HS-27A (cell line): ENCODE results near the gene KRTAP10-9.
"Not testable (repeated sequence)": the region's sequence is repeated elsewhere in the genome, so short reads cannot be mapped to it uniquely, and the experiment has no call there.

Source experiments
- DNase-seq: peaks from one replicate; pipeline ENCODE4 v3.0.0-alpha.2; 2012; ENCODE audit warnings: low read depth, missing footprints

The KRTAP10-9 gene

GRCh38 chr21:44626673-44627143, at the start of gene KRTAP10-9:
Gene KRTAP10-9, plus strand, starts transcription at chr21:44627093. Its CDS starts 79 bp downstream, at chr21:44627172.
- DNase-seq, result no peak

DNA sequence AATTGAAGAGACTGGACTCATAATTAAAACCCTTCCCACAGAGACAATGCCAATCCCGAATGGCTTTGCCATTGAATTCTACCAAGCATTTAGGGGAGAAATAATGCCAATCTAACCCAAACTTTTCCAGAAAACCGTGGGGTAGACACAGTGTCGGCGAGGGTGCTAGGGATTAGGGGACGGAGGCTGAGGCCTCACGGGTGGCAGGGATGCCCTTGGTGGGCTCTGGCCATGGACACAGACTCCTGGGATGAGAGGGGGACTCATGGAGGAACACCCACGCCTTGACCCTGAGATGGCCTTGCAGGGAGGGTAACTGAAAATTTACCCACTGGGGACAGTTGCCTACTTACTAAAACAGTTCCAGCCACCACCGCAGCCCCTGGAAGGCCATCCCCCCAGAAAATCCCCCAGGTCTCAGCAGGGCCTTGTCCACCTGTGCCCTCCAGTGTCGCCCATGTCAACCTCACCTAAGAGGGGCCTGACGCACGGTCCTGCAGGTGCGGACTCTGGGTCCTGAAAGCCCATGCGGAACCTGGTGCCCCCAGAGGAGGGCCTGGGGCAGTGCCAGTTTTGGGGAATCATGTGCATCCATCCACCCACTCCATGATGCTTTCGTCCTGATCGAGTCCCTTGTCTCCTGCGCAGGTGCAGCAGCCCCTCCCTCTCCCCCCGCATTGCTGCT, 48.4 kb upstream of the KRTAP10-9 start:
- no peak for DNase-seq

DNA sequence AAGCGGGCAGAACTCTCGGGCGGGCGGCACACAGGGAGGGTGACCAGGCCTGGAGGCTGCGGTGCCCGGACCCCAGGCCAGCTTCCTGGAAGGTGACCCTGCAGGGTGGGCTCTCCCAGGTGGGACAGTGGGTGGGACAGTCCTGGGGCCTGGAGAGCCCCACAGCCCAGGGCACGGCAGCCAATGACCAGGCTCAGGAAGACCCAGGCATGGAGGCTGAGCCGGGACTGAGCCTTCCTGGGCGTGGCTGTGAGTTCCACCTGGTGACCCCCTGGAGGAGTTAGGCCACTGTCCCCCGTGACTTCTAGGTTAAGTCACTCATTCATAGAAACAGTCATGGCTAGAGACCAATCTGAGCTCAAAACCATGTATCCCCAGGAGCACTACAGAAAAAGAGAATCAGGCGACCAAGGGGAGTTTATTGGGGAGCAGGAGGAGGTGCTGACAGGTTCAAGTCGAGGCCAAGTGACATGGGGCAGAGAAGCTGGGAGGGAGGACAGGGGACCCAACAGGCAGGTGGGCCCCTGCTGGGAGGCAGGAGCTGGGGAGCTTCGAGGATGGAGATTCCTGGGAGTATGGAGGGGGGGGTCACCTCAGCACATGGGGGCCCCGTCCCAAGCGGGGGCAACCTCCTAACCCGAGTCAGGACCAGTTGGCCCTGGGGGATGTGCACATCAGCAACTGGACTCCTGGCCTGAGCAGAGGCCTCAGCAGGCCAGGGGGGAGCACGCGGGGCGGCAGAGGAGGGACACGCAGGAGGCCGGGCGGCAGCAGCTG, 47.6 kb upstream of the KRTAP10-9 start:
- no peak for DNase-seq

GRCh38 chr21:44579833-44580144, 47.1 kb upstream of the KRTAP10-9 start:
- no peak for DNase-seq

- not testable (repeated sequence) for DNase-seq
These were observed 46.6 kb upstream of the KRTAP10-9 start, which contains the start of gene KRTAP10-5 for GRCh38 chr21:44580231-44580821. Gene KRTAP10-5, minus strand, starts transcription at chr21:44580604. Its CDS starts 26 bp downstream, at chr21:44580578.

DNA sequence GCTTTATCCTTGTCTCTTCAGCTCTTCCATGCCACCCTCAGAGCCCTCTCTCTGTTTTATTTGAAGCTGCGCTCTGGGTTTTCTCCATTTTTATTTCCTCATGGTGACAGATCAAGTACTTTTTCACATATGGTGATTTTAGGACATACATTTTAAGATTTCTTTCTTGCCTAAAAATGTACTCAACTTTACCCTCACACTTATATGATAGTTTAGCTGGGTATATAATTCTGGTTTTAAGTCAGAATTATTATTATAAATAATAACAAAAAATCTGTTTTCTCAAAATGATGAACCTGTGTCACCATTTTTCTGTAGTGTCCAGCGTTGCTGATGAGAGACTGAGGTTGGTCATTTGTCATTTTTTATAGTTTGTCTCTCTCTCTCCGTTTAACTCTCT, 45.7 kb upstream of the KRTAP10-9 start:
- DNase-seq, result no peak

- DNase-seq, result no peak
These were observed 44.8 kb upstream of the KRTAP10-9 start for GRCh38 chr21:44582055-44582454.

DNA sequence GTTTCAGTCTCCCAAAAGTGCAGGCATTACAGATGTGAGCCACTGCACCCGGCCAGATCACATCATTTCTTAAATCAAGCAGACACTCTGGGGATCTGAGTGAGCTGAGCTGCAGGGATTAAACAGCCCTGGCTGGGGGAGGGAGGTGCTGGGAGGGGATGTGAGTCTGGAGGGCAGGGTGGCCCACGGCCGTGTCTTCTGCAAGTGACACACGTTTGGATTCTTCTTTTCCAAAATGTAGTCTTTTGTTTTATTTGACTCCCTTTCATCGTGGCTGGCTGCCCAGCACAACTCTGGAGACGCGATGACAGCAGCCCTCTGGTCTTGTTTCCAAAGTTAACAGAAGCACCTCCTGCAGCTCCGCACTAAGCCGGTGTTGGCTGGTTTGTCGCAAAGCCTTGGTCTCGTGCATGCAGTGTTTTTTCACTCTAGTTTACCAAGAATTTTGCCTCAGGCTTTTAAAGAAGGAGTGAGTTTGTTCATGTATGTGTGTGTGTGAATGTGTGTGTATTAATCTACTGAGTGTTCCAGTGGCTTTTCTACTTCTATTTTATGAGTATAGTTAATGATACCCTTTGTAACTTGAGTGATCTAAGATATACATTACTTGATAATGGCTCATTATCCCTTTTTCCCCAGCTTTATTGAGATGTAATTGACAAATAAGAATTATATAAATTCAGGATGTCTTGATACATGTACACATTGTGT, 43.6 kb upstream of the KRTAP10-9 start:
- DNase-seq, result no peak

GRCh38 chr21:44583800-44584147, 43.1 kb upstream of the KRTAP10-9 start:
- DNase-seq, result no peak

DNA sequence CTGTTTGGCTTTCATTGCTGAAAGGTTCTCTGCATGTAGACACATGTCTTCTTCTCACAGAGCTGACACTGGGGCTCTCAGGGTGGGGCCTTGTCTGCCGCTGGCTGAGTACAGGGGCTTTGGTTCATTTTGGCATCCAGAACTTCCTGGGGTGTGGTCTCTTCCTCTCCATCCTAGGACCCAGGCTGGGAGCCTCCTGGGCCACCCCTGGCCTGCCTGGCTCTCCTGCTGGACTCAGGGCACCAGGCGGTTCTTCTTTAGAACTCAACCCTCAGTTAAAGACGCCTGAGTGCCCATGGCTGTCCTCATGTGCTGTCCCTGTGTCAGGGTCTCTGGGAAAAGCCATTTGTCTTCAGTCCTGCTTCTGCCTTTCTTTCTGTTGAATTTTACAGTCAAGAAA, 41.0 kb upstream of the KRTAP10-9 start:
- DNase-seq, result no peak

GRCh38 chr21:44589094-44589493, 37.8 kb upstream of the KRTAP10-9 start:
- DNase-seq, result no peak

DNA sequence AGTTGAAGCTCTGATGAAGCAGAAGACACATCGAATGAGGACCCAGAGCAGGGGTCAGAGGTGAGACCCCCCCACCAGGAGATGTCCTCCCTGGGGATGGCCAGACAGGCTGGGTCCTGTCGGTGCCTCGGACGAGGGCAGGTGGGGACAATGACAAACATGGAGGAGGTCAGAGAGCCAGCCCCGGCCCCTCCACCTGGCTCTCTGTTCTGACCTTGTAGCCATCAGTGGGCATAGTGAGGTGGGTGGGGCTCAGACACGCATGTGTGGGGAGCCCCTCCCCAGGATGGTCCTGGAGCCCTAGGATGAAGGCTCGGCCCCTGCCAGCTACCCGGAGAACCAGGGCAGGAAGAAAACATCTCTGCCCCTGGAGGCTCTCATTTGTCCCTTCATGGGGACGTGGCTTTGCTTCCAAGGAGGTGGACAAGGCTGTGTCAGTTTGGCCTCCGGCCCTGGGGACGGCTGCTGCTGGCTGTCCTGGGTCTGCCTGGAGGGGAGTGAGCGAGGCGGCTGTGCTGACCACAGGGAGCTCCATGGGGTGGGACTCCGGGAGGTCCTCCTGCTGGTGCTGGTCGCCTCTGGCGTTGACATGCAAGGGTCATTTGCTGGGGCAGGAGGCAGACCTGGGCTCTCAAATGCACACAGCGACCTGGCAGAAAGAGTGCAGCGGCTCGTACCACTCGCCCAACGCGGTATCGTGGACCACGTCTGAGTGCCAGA, 37.1 kb upstream of the KRTAP10-9 start:
- DNase-seq, result no peak

DNA sequence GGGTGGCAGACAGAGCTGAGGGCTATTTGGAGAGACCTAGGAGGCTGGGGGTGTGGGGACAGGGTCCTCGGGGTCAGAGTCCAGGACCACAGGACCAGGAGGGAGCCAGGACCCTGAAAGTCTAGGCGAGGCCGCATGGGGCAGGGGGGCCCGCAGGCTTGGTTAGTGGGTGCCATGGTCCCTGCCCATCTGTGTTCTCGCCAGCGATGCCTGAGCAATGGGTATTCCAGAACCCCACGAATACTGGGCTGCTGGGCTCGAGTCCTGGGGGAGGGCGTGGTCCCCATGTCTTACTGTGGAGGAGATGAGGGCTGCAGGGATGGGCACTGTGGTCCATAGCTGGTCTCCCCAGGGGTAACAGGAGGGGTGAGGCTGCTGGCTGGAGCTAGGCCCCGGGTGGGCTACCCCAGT, 36.6 kb upstream of the KRTAP10-9 start:
- no peak for DNase-seq

GRCh38 chr21:44590897-44591800, 35.7 kb upstream of the KRTAP10-9 start:
- not testable (repeated sequence) for DNase-seq

GRCh38 chr21:44591801-44592130, 35.1 kb upstream of the KRTAP10-9 start:
- DNase-seq, result not testable (repeated sequence)

DNA sequence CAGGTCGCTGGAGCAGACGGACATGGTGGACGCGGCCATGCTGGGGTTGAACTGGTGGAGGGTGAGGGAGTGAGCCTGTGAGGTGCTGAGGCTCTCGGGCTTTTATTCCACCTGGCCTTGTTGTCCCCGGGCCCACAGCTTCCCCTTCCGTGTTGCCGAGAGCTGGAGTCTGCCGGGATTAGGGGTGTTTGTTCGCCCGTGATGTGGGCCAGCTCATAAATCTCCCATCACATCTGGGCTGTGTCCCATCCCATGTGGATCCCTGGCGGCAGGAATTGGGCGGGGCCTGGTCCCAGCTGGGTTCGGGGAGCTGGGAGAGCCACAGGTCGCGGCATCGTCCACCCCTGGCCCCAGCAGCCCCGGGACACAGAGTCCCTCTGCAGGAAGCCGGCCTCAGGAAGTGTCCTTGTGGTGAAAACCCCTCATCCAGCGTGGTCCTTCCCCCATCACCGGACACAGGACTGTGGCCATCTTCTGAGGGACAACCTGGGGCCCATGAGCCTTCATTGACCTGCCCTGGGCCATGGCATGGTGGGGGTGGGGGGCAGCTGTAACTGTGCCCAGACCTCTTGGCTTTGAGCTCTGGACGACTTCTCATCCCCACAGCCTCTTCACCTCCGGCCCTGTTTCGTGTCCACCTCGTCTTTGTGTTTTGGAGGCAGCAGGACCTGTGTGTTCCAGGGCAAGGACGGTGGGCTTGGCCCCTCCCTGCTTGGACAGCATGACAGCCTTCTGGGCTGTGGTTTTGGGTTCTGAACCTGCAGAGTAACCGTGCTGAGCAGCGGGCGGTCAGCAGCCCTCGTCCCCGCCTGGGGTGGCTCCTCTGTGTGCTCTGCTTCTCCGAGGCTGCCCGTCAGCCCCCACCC, 34.2 kb upstream of the KRTAP10-9 start, which contains the start of gene KRTAP10-6:
KRTAP10-6 (minus strand) TSS at position 60 of the 866 bp plus-strand sequence; CDS start at position 39, 21 bp downstream.
- DNase-seq, result no peak

- no peak for DNase-seq
These were observed 33.1 kb upstream of the KRTAP10-9 start for GRCh38 chr21:44593598-44594405.

DNA sequence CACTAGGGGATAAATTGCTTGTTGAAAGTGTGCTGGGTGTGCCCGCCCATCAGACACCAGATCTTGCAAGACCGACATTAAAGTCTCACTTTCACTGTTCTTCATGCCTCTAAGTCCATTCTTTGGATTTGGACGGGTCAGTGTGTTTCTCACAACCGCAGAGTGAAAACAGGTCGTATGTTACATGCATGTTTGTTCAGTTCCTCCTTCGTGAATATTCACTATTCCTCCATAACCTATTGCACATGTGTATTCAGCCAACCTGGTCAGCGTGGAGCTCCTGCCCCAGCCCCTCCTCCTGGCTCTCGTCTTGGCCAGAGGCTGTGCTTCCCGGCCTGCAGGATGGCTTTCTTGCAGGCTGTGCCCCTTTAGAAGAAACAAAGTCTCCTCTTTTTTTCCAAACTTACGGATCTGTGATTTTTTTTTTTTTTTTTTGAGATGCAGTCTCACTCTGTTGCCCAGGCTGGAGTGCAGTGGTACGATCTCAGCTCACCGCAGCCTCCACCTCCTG, 32.4 kb upstream of the KRTAP10-9 start:
- DNase-seq, result no peak

DNA sequence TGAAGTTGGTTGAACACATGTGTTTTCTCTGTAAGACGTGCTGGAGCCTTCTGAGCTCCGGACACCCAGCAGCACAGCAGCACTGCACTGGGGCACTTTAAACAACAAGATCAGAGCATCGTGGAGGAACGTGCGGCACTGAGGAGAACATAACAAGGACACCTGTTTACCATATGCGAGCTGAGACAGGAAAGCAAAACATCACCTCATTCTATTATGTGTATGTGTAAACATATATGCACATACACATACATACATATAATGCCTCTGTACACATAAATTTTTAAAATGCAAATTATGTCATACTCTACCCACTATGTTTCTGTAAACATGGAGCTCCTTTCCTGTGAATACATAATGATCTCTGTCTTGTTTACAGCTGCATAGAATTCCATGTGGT, 31.4 kb upstream of the KRTAP10-9 start:
- no peak for DNase-seq
